K562 (cell line): Measurements from ENCODE around the gene GRIPAP1. TPM values are rescaled to one million over a fixed set of nuclear protein-coding genes. Genes with fewer than 3 reads are reported as not detected.
A peak's percentile ranks its signal among the peaks of the same experiment; 100 is the strongest.

Experiments
- BMI1 ChIP-seq: fragments of 150-350 bp; IDR thresholded peaks from 2 replicates; pipeline ENCODE4 v1.6.1; 2014; ENCODE audit warnings: low read length
- DNMT1 ChIP-seq: fragments of 450-650 bp; IDR thresholded peaks from 2 replicates; pipeline ENCODE4 v1.6.1; 2016; ENCODE audit warnings: antibody characterized with exemption, mild to moderate bottlenecking
- EGR1 ChIP-seq: fragments of 450-650 bp; conservative IDR thresholded peaks from 2 replicates; pipeline ENCODE4 v1.6.1; 2017; ENCODE audit warnings: mild to moderate bottlenecking
- FOXJ3 ChIP-seq: sonication (generic); formaldehyde crosslinking; IDR thresholded peaks from 2 replicates; pipeline ENCODE4 v1.4.0; 2020; ENCODE audit warnings: mild to moderate bottlenecking, missing genetic modification reagents
- GMEB1 ChIP-seq: fragments of 250-450 bp; sonication (Bioruptor Pico); IDR thresholded peaks from 2 replicates; pipeline ENCODE4 v1.4.0; 2020; ENCODE audit warnings: mild to moderate bottlenecking
- HEY1 ChIP-seq: fragments of 250-450 bp; sonication (Bioruptor Pico); IDR thresholded peaks from 2 replicates; pipeline ENCODE4 v1.5.0; 2020; ENCODE audit warnings: mild to moderate bottlenecking, moderate library complexity, borderline replicate concordance
- HIVEP1 ChIP-seq: fragments of 250-450 bp; sonication (Bioruptor Pico); IDR thresholded peaks from 2 replicates; pipeline ENCODE4 v1.4.0; 2020; ENCODE audit warnings: mild to moderate bottlenecking
- JUNB ChIP-seq: fragments of 450-650 bp; formaldehyde crosslinking; conservative IDR thresholded peaks from 2 replicates; pipeline ENCODE4 v1.4.0; 2020; ENCODE audit warnings: mild to moderate bottlenecking
- KAT2B ChIP-seq: IDR thresholded peaks from one replicate; pipeline ENCODE4 v1.6.1; 2012; ENCODE audit warnings: low read depth, mild to moderate bottlenecking, control low read depth, inconsistent platforms, low read length, moderate library complexity
- L3MBTL2 ChIP-seq: fragments of 450-650 bp; IDR thresholded peaks from 2 replicates; pipeline ENCODE4 v1.6.1; 2016; ENCODE audit warnings: mild to moderate bottlenecking, moderate library complexity
- MECOM ChIP-seq: fragments of 250-450 bp; sonication (Bioruptor Pico); IDR thresholded peaks from 2 replicates; pipeline ENCODE4 v1.8.0; 2022; ENCODE audit warnings: inconsistent platforms
- MED1 ChIP-seq: sonication (generic); formaldehyde crosslinking; IDR thresholded peaks from 2 replicates; pipeline ENCODE4 v1.8.1; 2023; ENCODE audit warnings: missing genetic modification reagents, borderline replicate concordance
- MEF2D ChIP-seq: conservative IDR thresholded peaks from 2 replicates; pipeline ENCODE4 v1.6.1; 2016; ENCODE audit warnings: low read depth, missing genetic modification characterization, missing compliant biosample characterization
- MTA1 ChIP-seq: fragments of 450-650 bp; IDR thresholded peaks from 2 replicates; pipeline ENCODE4 v1.6.1; 2017; ENCODE audit warnings: borderline replicate concordance
- NCOA6 ChIP-seq: fragments of 450-650 bp; IDR thresholded peaks from 2 replicates; pipeline ENCODE4 v1.6.1; 2017; ENCODE audit warnings: mild to moderate bottlenecking
- NR1H2 ChIP-seq: sonication (generic); formaldehyde crosslinking; IDR thresholded peaks from 2 replicates; pipeline ENCODE4 v1.4.0; 2020; ENCODE audit warnings: mild to moderate bottlenecking, missing genetic modification reagents
- PCBP2 ChIP-seq: fragments of 200-400 bp; formaldehyde crosslinking; IDR thresholded peaks from 2 replicates; pipeline ENCODE4 v1.6.1; 2018; ENCODE audit warnings: low read length, low read depth, mild to moderate bottlenecking, moderate library complexity; ENCODE audit not compliant: poor library complexity, severe bottlenecking
- SUPT5H ChIP-seq: fragments of 450-650 bp; IDR thresholded peaks from 2 replicates; pipeline ENCODE4 v1.6.1; 2016
- TCF3 ChIP-seq: sonication (generic); formaldehyde crosslinking; IDR thresholded peaks from 2 replicates; pipeline ENCODE4 v1.4.0; 2020; ENCODE audit warnings: mild to moderate bottlenecking, missing genetic modification reagents
- TEAD2 ChIP-seq: fragments of 450-650 bp; IDR thresholded peaks from 2 replicates; pipeline ENCODE4 v1.6.1; 2016; ENCODE audit warnings: missing genetic modification characterization, control low read depth, missing compliant biosample characterization
- TSC22D4 ChIP-seq: fragments of 450-650 bp; IDR thresholded peaks from 2 replicates; pipeline ENCODE4 v1.6.1; 2016; ENCODE audit warnings: missing genetic modification characterization, missing biosample characterization, control low read depth
- YBX1 ChIP-seq: fragments of 450-650 bp; IDR thresholded peaks from 2 replicates; pipeline ENCODE4 v1.7.1; 2016; ENCODE audit warnings: mild to moderate bottlenecking
- ZFPM2 ChIP-seq: fragments of 250-450 bp; sonication (Bioruptor Pico); IDR thresholded peaks from 2 replicates; pipeline ENCODE4 v1.5.1; 2022; ENCODE audit warnings: mild to moderate bottlenecking
- ZKSCAN1 ChIP-seq: fragments of 150-350 bp; IDR thresholded peaks from 2 replicates; pipeline ENCODE4 v1.6.1; 2016; ENCODE audit warnings: low read depth, low read length
- ZNF197 ChIP-seq: fragments of 200-800 bp; sonication (Bioruptor generic); IDR thresholded peaks from 2 replicates; pipeline ENCODE4 v1.6.1; 2016; ENCODE audit warnings: low read depth, missing genetic modification characterization, missing compliant biosample characterization
- polyA plus RNA-seq, 8 experiments: library from polyadenylated mRNA; depleted of rRNA in 4 of 8; stranded (reverse) in 5 of 8; unstranded in 3 of 8; fragments of >200 nt; fragmentation: Nextera tagmentation in 2 of 8; fragmentation: Illumina TruSeq in 1 of 8; extraction: Ambion mirVana in 2 of 8; extraction: Trizol in 1 of 8; gene quantifications; 2 replicates each; pipeline versions ENCODE4 v1.2.1 to v1.2.3, GENCODE V29; 2011 to 2014; ENCODE audit warnings: inconsistent platforms in 1 of 8, missing spikeins in 1 of 8
- total RNA-seq, 7 experiments: library from RNA; depleted of rRNA in 6 of 7; stranded (reverse); fragments of >200 nt in 6 of 7; fragmentation: Illumina TruSeq in 2 of 7; extraction: Trizol in 2 of 7; gene quantifications; 2 replicates each; pipeline versions ENCODE4 v1.2.1 to v1.2.3, GENCODE V29; 2011 to 2021; ENCODE audit warnings: low replicate concordance in 1 of 7
- TF ChIP-seq, protein P1 (sequence below): sonication (generic); formaldehyde crosslinking; IDR thresholded peaks from 2 replicates; pipeline ENCODE4 v1.8.0; 2022; ENCODE audit warnings: missing genetic modification reagents, mild to moderate bottlenecking, borderline replicate concordance
- TF ChIP-seq, protein P2 (sequence below): fragments of 250-450 bp; sonication (Bioruptor Pico); IDR thresholded peaks from 2 replicates; pipeline ENCODE4 v1.5.0; 2020; ENCODE audit warnings: mild to moderate bottlenecking, borderline replicate concordance

Gene GRIPAP1
- total and polyA plus RNA-seq, 9 of the 15 experiments (the other 6 are each of a cell fraction or from before 2014, with no cell fraction given), result 4.1 to 41.6 (median 24.0) TPM

DNA sequence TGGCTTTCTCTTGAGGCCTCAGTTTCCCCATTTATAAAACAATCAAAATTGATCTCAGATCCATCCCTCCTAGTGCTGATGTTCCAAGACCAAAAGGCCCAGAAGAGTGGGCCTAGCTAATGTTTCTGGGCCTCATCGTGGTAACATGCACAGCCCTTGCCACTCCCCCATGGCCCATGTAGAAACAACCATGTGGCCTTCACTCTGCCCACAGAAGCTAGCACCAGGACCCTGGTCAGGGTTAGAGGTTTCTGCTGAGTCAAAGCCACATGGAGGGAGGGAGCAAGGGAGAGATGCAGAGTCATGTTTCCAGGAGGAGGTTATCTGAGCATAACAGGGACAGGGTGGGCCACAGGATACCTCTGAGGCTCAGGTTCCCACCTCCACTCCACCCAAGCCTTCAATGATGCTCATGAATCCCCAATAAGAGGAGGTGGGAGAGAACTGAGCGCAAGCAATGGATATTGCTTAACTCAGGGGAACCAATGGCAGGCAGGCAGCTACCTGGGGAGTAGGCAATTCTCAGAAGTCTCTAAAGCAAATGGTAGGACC lies 61.6 kb downstream of the GRIPAP1 start (continued):
- TF ChIP-seq EGR1 (0 out of 2 replicates have a peak, but pooled peaks have one; percentile 20), BMI1 (no peak), DNMT1 (no peak), MTA1 (no peak), KAT2B (no peak), JUNB (CRISPR knock-in tag) (no peak), MED1 (CRISPR knock-in tag) (no peak), FOXJ3 (CRISPR knock-in tag) (no peak), MECOM (CRISPR knock-in tag) (peak; percentile 58; the same call in 1 of the 2 replicates), L3MBTL2 (peak; percentile 75), ZKSCAN1 (no peak), HEY1 (no peak), GMEB1 (CRISPR knock-in tag) (no peak), SUPT5H (no peak), YBX1 (no peak), ZNF197 (CRISPR knock-in tag) (no peak), NR1H2 (CRISPR knock-in tag) (no peak), TCF3 (CRISPR knock-in tag) (peak; percentile 94), MEF2D (tag) (no peak), NCOA6 (no peak), TEAD2 (tag) (no peak), PCBP2 (no peak), ZFPM2 (no peak), HIVEP1 (CRISPR knock-in tag) (0 out of 2 replicates have a peak, but pooled peaks have one; percentile 63), TSC22D4 (tag) (no peak)
- TF ChIP-seq, protein P1, sequence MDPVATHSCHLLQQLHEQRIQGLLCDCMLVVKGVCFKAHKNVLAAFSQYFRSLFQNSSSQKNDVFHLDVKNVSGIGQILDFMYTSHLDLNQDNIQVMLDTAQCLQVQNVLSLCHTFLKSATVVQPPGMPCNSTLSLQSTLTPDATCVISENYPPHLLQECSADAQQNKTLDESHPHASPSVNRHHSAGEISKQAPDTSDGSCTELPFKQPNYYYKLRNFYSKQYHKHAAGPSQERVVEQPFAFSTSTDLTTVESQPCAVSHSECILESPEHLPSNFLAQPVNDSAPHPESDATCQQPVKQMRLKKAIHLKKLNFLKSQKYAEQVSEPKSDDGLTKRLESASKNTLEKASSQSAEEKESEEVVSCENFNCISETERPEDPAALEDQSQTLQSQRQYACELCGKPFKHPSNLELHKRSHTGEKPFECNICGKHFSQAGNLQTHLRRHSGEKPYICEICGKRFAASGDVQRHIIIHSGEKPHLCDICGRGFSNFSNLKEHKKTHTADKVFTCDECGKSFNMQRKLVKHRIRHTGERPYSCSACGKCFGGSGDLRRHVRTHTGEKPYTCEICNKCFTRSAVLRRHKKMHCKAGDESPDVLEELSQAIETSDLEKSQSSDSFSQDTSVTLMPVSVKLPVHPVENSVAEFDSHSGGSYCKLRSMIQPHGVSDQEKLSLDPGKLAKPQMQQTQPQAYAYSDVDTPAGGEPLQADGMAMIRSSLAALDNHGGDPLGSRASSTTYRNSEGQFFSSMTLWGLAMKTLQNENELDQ (CRISPR knock-in tag), result no peak
- TF ChIP-seq, protein P2, sequence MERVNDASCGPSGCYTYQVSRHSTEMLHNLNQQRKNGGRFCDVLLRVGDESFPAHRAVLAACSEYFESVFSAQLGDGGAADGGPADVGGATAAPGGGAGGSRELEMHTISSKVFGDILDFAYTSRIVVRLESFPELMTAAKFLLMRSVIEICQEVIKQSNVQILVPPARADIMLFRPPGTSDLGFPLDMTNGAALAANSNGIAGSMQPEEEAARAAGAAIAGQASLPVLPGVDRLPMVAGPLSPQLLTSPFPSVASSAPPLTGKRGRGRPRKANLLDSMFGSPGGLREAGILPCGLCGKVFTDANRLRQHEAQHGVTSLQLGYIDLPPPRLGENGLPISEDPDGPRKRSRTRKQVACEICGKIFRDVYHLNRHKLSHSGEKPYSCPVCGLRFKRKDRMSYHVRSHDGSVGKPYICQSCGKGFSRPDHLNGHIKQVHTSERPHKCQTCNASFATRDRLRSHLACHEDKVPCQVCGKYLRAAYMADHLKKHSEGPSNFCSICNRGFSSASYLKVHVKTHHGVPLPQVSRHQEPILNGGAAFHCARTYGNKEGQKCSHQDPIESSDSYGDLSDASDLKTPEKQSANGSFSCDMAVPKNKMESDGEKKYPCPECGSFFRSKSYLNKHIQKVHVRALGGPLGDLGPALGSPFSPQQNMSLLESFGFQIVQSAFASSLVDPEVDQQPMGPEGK (CRISPR knock-in tag), result no peak
